ENCODE data around the gene VILL.

DNA sequence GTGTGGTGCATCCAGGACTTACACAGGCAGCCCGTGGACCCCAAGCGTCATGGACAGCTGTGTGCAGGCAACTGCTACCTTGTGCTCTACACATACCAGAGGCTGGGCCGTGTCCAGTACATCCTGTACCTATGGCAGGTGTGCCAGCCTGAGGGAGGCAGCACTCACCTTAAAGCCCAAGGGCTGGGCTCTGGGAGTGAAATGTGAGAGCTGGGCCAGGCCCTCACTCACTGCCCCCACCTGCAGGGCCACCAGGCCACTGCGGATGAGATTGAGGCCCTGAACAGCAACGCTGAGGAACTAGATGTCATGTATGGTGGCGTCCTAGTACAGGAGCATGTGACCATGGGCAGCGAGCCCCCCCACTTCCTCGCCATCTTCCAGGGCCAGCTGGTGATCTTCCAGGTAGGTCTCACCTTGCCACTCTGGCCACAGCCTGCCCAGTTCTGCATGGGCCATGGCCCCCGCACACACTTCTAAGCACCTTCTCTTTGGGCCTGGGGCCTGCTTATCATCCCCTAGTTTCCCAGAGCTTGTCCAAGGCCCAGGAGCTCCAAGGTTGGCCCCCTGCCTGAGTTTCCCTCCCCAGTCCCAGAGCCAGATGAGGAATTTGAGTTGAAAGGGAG is 11.0 kb downstream of the VILL start:
- no peak for TF ChIP-seq CTCF (IDR thresholded peaks at IDR 0.05)
- no peak for TF ChIP-seq POLR2A (IDR thresholded peaks at IDR 0.05; ENCODE audit: low read length)
- TF ChIP-seq, protein P1, sequence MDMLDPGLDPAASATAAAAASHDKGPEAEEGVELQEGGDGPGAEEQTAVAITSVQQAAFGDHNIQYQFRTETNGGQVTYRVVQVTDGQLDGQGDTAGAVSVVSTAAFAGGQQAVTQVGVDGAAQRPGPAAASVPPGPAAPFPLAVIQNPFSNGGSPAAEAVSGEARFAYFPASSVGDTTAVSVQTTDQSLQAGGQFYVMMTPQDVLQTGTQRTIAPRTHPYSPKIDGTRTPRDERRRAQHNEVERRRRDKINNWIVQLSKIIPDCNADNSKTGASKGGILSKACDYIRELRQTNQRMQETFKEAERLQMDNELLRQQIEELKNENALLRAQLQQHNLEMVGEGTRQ (IDR thresholded peaks at IDR 0.05) = no peak
- TF ChIP-seq ELK1 (IDR thresholded peaks at IDR 0.05; ENCODE audit: low read depth, low read length) = no peak
- TF ChIP-seq EP300 (IDR thresholded peaks at IDR 0.05) = no peak
- no peak for TF ChIP-seq KDM1A (IDR thresholded peaks at IDR 0.05; ENCODE audit: low read depth)
- TF ChIP-seq, protein P2, sequence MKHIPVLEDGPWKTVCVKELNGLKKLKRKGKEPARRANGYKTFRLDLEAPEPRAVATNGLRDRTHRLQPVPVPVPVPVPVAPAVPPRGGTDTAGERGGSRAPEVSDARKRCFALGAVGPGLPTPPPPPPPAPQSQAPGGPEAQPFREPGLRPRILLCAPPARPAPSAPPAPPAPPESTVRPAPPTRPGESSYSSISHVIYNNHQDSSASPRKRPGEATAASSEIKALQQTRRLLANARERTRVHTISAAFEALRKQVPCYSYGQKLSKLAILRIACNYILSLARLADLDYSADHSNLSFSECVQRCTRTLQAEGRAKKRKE (CRISPR knock-in tag; IDR thresholded peaks at IDR 0.05; ENCODE audit: low read depth) = no peak
